WTC11 (cell line): Measurements from ENCODE around the gene FNIP2.

Source experiments
- TEAD4 ChIP-seq: sonication (generic); formaldehyde crosslinking; IDR thresholded peaks from 2 replicates; pipeline ENCODE4 v1.8.0; 2022; ENCODE audit warnings: mild to moderate bottlenecking, missing genetic modification reagents
- TF ChIP-seq, protein P1 (sequence below): fragments of 200-600 bp; IDR thresholded peaks from 2 replicates; pipeline ENCODE4 v1.8.0; 2022; ENCODE audit warnings: antibody characterized with exemption

- no peak for TF ChIP-seq TEAD4 (CRISPR knock-in tag)
- TF ChIP-seq, protein P1, sequence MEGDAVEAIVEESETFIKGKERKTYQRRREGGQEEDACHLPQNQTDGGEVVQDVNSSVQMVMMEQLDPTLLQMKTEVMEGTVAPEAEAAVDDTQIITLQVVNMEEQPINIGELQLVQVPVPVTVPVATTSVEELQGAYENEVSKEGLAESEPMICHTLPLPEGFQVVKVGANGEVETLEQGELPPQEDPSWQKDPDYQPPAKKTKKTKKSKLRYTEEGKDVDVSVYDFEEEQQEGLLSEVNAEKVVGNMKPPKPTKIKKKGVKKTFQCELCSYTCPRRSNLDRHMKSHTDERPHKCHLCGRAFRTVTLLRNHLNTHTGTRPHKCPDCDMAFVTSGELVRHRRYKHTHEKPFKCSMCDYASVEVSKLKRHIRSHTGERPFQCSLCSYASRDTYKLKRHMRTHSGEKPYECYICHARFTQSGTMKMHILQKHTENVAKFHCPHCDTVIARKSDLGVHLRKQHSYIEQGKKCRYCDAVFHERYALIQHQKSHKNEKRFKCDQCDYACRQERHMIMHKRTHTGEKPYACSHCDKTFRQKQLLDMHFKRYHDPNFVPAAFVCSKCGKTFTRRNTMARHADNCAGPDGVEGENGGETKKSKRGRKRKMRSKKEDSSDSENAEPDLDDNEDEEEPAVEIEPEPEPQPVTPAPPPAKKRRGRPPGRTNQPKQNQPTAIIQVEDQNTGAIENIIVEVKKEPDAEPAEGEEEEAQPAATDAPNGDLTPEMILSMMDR, result no peak
These were observed 100.9 kb downstream of the FNIP2 start for GRCh38 chr4:158869761-158870160.
